Measurements from ENCODE around the gene PRKCZ. TPM values are rescaled to one million over a fixed set of nuclear protein-coding genes. Genes with fewer than 3 reads are reported as not detected.

The PRKCZ gene
- total RNA-seq, 2 experiments from 2014 or later: 17.8 to 19.0 TPM

GRCh38 chr1:2229037-2229864 lies 179.0 kb downstream of the PRKCZ start:
- Histone ChIP-seq H3K4me1 (ENCODE audit: insufficient read depth, low read length) (peaks cover 64% of the 10 kb centered on the region), H3K9me3 (ENCODE audit: control insufficient read depth in 1 of 2, insufficient read depth in 1 of 2, low read length in 2 of 2) (no peaks in the 10 kb centered on the region), H3K27ac (ENCODE audit: low read depth in 1 of 2, low read length in 2 of 2) (peak overlapping the region; percentile 80 to 92), H3K27me3 (ENCODE audit: control insufficient read depth in 1 of 2, insufficient read depth in 2 of 2, low read length in 2 of 2) (no peaks in the 10 kb centered on the region), H3K4me3 (ENCODE audit: low read length) (peak overlapping the region; percentile 95), H3K36me3 (ENCODE audit: insufficient read depth, low read length) (no peaks in the 10 kb centered on the region)
- ChIA-PET POLR2A (interaction anchor here (0.9 to 9.7 kb wide), 19 partner anchors 9 to 320 kb away, joined by 3 to 197 read pairs (median 7); partner anchors contain the start of genes FAAP20, MORN1, PANK4 and RER1), CTCF (interaction anchor here (1.0 to 6.3 kb wide), 5 partner anchors 16 to 153 kb away, joined by 3 to 25 read pairs (median 8); partner anchors contain the start of gene FAAP20)
- DNase-seq: peak in 10 of 14 experiments; percentile 36 to 79 (median 57)
- peaks cover 39% of the 10 kb centered on the region for H3K4me1 Mint-ChIP-seq (ENCODE audit: low read depth)
- peaks cover 17% of the 10 kb centered on the region for H3K27me3 Mint-ChIP-seq
- intact Hi-C loops (cut with DNase I, micrococcal nuclease): loop anchor here in 1 of 2 experiments (2.0 kb wide), 1 partner anchor 72 kb away; no protein-coding TSS in a partner anchor
- TF ChIP-seq CTCF (IDR thresholded peaks at IDR 0.05): no peak
- H3K4me3 Mint-ChIP-seq: peak overlapping the region; percentile 99
- peaks cover 55% of the 10 kb centered on the region for H3K36me3 Mint-ChIP-seq (ENCODE audit: low read depth)
- no peak for ATAC-seq (ENCODE audit: poor library complexity)
- H3K9me3 Mint-ChIP-seq: no peaks in the 10 kb centered on the region
- H3K27ac Mint-ChIP-seq: peak overlapping the region; percentile 100

- Histone ChIP-seq H3K4me3 (ENCODE audit: low read length) (peak overlapping the region; percentile 95), H3K27ac (ENCODE audit: low read depth in 1 of 2, low read length in 2 of 2) (peak overlapping the region; percentile 80 to 92), H3K4me1 (ENCODE audit: insufficient read depth, low read length) (peaks cover 69% of the 10 kb centered on the region), H3K36me3 (ENCODE audit: insufficient read depth, low read length) (no peaks in the 10 kb centered on the region), H3K27me3 (ENCODE audit: control insufficient read depth in 1 of 2, insufficient read depth in 2 of 2, low read length in 2 of 2) (no peaks in the 10 kb centered on the region), H3K9me3 (ENCODE audit: control insufficient read depth in 1 of 2, insufficient read depth in 1 of 2, low read length in 2 of 2) (no peaks in the 10 kb centered on the region)
- ATAC-seq (ENCODE audit: poor library complexity): no peak
- H3K9me3 Mint-ChIP-seq: no peaks in the 10 kb centered on the region
- no peak for TF ChIP-seq CTCF (IDR thresholded peaks at IDR 0.05)
- H3K27me3 Mint-ChIP-seq: peaks cover 20% of the 10 kb centered on the region
- peaks cover 44% of the 10 kb centered on the region for H3K4me1 Mint-ChIP-seq (ENCODE audit: low read depth)
- peaks cover 60% of the 10 kb centered on the region for H3K36me3 Mint-ChIP-seq (ENCODE audit: low read depth)
- POLR2A ChIA-PET: interaction anchor here (0.7 to 9.7 kb wide), 19 partner anchors 8 to 326 kb away, joined by 3 to 197 read pairs (median 6); partner anchors contain the start of genes FAAP20, PANK4 and TNFRSF14
- peak in 5 of 14 experiments; percentile 20 to 49 (median 38) for DNase-seq
- H3K27ac Mint-ChIP-seq: peak overlapping the region; percentile 100
- CTCF ChIA-PET: interaction anchor here (1.7 to 6.3 kb wide), 4 partner anchors 35 to 152 kb away, joined by 6 to 25 read pairs (median 10); partner anchors contain the start of gene FAAP20
- intact Hi-C loops (cut with DNase I, micrococcal nuclease): loop anchor here (2.0 to 5.0 kb wide), 4 partner anchors 17 to 82 kb away; no protein-coding TSS in a partner anchor
- peak overlapping the region; percentile 99 for H3K4me3 Mint-ChIP-seq
These were observed 179.9 kb downstream of the PRKCZ start for GRCh38 chr1:2229911-2230731.
